ENCODE measurements around the gene RNF8. TPM values are rescaled to one million over a fixed set of nuclear protein-coding genes. Genes with fewer than 3 reads are reported as not detected.

Gene RNF8
- total and polyA plus RNA-seq, 9 of the 15 experiments (the other 6 are each of a cell fraction or from before 2014, with no cell fraction given) = 10.6 to 47.0 (median 37.5) TPM

DNA sequence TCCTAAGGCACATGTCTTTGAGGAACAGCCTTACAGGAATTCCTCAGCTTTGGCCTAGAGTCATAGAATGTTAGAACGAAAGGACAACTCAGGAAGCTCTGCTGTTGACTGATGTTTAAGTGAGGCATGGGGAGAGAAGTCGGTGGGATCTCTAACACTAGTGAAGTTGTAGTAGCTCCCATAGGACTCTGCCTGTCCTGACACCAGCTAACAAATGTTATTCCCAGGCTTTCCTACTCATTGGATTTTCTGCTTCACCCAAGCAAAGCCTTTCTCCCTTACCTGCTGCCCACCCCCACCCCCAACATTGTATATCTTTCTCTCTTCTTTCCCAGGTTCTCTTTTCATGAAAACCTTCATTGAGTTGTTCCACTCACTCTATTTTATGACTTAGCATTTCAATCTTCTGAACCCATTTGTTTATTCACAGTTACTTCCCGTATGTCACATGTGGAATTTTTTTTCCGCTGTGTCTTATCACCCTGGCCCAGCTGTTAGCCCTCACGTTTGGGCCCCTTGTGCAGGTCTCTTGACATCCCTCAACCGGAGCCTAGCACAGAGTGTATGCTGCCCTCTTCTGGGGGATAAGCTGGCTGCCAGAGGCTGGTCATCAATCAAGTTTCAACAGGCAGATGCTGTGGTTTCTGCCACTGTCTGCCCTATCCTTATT, 39.2 kb upstream of the RNF8 start (continued):
- TF ChIP-seq NR2C1 (IDR thresholded peaks at IDR 0.05) (peak; percentile 73; the same call in 1 of the 2 replicates), NR2C1 (tag; IDR thresholded peaks at IDR 0.05) (peak; percentile 78), ZNF76 (CRISPR knock-in tag; IDR thresholded peaks at IDR 0.05; ENCODE audit: borderline replicate concordance) (no peak), DDX20 (tag; IDR thresholded peaks at IDR 0.05; ENCODE audit: low read depth) (no peak), SMC3 (conservative IDR thresholded peaks at IDR 0.05; ENCODE audit: insufficient read depth, low read depth, low read length) (peak; percentile 92), ERF (CRISPR knock-in tag; IDR thresholded peaks at IDR 0.05) (no peak), ARID1B (IDR thresholded peaks at IDR 0.05) (peak; percentile 99), ZNF354B (CRISPR knock-in tag; IDR thresholded peaks at IDR 0.05) (no peak), DACH1 (IDR thresholded peaks at IDR 0.05; ENCODE audit: partially characterized antibody) (peak; percentile 99), ZNF311 (CRISPR knock-in tag; IDR thresholded peaks at IDR 0.05) (0 out of 2 replicates have a peak, but pooled peaks have one; percentile 39), MTF1 (CRISPR knock-in tag; IDR thresholded peaks at IDR 0.05; ENCODE audit: borderline replicate concordance) (no peak), TAF9B (IDR thresholded peaks at IDR 0.05; ENCODE audit: partially characterized antibody) (peak; percentile 99)
- TF ChIP-seq, protein P1, sequence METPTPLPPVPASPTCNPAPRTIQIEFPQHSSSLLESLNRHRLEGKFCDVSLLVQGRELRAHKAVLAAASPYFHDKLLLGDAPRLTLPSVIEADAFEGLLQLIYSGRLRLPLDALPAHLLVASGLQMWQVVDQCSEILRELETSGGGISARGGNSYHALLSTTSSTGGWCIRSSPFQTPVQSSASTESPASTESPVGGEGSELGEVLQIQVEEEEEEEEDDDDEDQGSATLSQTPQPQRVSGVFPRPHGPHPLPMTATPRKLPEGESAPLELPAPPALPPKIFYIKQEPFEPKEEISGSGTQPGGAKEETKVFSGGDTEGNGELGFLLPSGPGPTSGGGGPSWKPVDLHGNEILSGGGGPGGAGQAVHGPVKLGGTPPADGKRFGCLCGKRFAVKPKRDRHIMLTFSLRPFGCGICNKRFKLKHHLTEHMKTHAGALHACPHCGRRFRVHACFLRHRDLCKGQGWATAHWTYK (CRISPR knock-in tag; IDR thresholded peaks at IDR 0.05) = peak; percentile 20; the same call in 1 of the 2 replicates
- TF ChIP-seq, protein P2, sequence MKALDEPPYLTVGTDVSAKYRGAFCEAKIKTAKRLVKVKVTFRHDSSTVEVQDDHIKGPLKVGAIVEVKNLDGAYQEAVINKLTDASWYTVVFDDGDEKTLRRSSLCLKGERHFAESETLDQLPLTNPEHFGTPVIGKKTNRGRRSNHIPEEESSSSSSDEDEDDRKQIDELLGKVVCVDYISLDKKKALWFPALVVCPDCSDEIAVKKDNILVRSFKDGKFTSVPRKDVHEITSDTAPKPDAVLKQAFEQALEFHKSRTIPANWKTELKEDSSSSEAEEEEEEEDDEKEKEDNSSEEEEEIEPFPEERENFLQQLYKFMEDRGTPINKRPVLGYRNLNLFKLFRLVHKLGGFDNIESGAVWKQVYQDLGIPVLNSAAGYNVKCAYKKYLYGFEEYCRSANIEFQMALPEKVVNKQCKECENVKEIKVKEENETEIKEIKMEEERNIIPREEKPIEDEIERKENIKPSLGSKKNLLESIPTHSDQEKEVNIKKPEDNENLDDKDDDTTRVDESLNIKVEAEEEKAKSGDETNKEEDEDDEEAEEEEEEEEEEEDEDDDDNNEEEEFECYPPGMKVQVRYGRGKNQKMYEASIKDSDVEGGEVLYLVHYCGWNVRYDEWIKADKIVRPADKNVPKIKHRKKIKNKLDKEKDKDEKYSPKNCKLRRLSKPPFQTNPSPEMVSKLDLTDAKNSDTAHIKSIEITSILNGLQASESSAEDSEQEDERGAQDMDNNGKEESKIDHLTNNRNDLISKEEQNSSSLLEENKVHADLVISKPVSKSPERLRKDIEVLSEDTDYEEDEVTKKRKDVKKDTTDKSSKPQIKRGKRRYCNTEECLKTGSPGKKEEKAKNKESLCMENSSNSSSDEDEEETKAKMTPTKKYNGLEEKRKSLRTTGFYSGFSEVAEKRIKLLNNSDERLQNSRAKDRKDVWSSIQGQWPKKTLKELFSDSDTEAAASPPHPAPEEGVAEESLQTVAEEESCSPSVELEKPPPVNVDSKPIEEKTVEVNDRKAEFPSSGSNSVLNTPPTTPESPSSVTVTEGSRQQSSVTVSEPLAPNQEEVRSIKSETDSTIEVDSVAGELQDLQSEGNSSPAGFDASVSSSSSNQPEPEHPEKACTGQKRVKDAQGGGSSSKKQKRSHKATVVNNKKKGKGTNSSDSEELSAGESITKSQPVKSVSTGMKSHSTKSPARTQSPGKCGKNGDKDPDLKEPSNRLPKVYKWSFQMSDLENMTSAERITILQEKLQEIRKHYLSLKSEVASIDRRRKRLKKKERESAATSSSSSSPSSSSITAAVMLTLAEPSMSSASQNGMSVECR (CRISPR knock-in tag; IDR thresholded peaks at IDR 0.05) = no peak
- TF ChIP-seq, protein P3, sequence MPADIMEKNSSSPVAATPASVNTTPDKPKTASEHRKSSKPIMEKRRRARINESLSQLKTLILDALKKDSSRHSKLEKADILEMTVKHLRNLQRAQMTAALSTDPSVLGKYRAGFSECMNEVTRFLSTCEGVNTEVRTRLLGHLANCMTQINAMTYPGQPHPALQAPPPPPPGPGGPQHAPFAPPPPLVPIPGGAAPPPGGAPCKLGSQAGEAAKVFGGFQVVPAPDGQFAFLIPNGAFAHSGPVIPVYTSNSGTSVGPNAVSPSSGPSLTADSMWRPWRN (IDR thresholded peaks at IDR 0.05; ENCODE audit: low read depth) = peak; percentile 93
- TF ChIP-seq, protein P4, sequence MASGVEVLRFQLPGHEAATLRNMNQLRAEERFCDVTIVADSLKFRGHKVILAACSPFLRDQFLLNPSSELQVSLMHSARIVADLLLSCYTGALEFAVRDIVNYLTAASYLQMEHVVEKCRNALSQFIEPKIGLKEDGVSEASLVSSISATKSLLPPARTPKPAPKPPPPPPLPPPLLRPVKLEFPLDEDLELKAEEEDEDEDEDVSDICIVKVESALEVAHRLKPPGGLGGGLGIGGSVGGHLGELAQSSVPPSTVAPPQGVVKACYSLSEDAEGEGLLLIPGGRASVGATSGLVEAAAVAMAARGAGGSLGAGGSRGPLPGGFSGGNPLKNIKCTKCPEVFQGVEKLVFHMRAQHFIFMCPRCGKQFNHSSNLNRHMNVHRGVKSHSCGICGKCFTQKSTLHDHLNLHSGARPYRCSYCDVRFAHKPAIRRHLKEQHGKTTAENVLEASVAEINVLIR (CRISPR knock-in tag; IDR thresholded peaks at IDR 0.05) = peak; percentile 44; the same call in 1 of the 2 replicates
- TF ChIP-seq, protein P5, sequence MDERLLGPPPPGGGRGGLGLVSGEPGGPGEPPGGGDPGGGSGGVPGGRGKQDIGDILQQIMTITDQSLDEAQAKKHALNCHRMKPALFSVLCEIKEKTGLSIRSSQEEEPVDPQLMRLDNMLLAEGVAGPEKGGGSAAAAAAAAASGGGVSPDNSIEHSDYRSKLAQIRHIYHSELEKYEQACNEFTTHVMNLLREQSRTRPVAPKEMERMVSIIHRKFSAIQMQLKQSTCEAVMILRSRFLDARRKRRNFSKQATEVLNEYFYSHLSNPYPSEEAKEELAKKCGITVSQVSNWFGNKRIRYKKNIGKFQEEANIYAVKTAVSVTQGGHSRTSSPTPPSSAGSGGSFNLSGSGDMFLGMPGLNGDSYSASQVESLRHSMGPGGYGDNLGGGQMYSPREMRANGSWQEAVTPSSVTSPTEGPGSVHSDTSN (CRISPR knock-in tag; IDR thresholded peaks at IDR 0.05; ENCODE audit: low read depth) = peak; percentile 98
- TF ChIP-seq, protein P5 (tag; conservative IDR thresholded peaks at IDR 0.05; ENCODE audit: low read depth) = peak; percentile 99
